PC-3 (cell line): ENCODE results near the gene MYH9. TPM values are rescaled to one million over a fixed set of nuclear protein-coding genes. Genes with fewer than 3 reads are reported as not detected.

Experiments used
- microRNA-seq: library from miRNA; unstranded; fragments of <30 nt; microRNA quantifications from one replicate; pipeline ENCODE4 v1.1.0, GENCODE V29; 2020; ENCODE audit not compliant: unreplicated experiment
- total RNA-seq: library from RNA; depleted of rRNA; stranded (reverse); fragments of >200 nt; gene quantifications from 2 replicates; pipeline ENCODE4 v1.2.3, GENCODE V29; 2014; rRNA removed

The MYH9 gene
- total RNA-seq, 1 experiment from 2014 or later = 357 TPM

Small RNA genes within 50 kb of the gene (microRNA-seq; reads per million reads assigned to microRNA genes)
- gene MIR6819 = 0.75 reads per million

Other genes with a start within 250 kb of the MYH9 start
- gene APOL3, start 227.2 kb downstream of the MYH9 start, total RNA-seq = 0.23 TPM in 1 of 2 replicates, not detected in the other
- gene APOL4, start 186.2 kb downstream of the MYH9 start, total RNA-seq = 0.04 TPM in 1 of 2 replicates, not detected in the other
- gene APOL2, start 148.4 kb downstream of the MYH9 start, total RNA-seq = 9.7 and 15.7 TPM in 2 replicates
- 0.52 TPM in 1 of 2 replicates, not detected in the other for gene APOL1, start 134.8 kb downstream of the MYH9 start, total RNA-seq
- 49.6 and 52.5 TPM in 2 replicates for gene TXN2, start 93.7 kb upstream of the MYH9 start, total RNA-seq
- gene FOXRED2, start 119.1 kb upstream of the MYH9 start, total RNA-seq = 5.5 and 6.5 TPM in 2 replicates
- 210 and 247 TPM in 2 replicates for gene EIF3D, start 141.2 kb upstream of the MYH9 start, total RNA-seq